K562 (cell line): ENCODE data around the gene CCDC85C. TPM values are rescaled to one million over a fixed set of nuclear protein-coding genes. Genes with fewer than 3 reads are reported as not detected.

Experiments
- BCL6 ChIP-seq: fragments of 250-450 bp; sonication (Bioruptor Pico); IDR thresholded peaks from 2 replicates; pipeline ENCODE4 v1.4.0; 2020
- NFXL1 ChIP-seq: fragments of 450-650 bp; formaldehyde crosslinking; IDR thresholded peaks from 2 replicates; pipeline ENCODE4 v1.4.0; 2021; ENCODE audit warnings: mild to moderate bottlenecking
- NR4A1 ChIP-seq, 2 experiments: fragments of 250-450 bp in 1 of 2; fragments of 450-650 bp in 1 of 2; sonication (Bioruptor Pico) in 1 of 2; IDR thresholded peaks; 2 replicates each; pipeline versions ENCODE4 v1.4.0 to v1.6.1; 2016 to 2020; ENCODE audit warnings: mild to moderate bottlenecking in 2 of 2, missing compliant biosample characterization in 1 of 2, missing genetic modification characterization in 1 of 2, moderate library complexity in 1 of 2
- OTX1 ChIP-seq: fragments of 450-650 bp; formaldehyde crosslinking; IDR thresholded peaks from 2 replicates; pipeline ENCODE4 v1.4.0; 2022; ENCODE audit warnings: mild to moderate bottlenecking
- POLR3G ChIP-seq: IDR thresholded peaks from 2 replicates; pipeline ENCODE4 v1.6.1; 2011; ENCODE audit not compliant: insufficient read length, insufficient replicate concordance; ENCODE audit errors: extremely low read depth
- SLC30A9 ChIP-seq: fragments of 250-450 bp; sonication (Bioruptor Pico); IDR thresholded peaks from 2 replicates; pipeline ENCODE4 v1.8.0; 2022; ENCODE audit warnings: mild to moderate bottlenecking, moderate library complexity
- SMARCA5 ChIP-seq: fragments of 450-650 bp; IDR thresholded peaks from 2 replicates; pipeline ENCODE4 v1.6.1; 2016
- STAT6 ChIP-seq: sonication (generic); formaldehyde crosslinking; IDR thresholded peaks from 2 replicates; pipeline ENCODE4 v1.8.1; 2023; ENCODE audit warnings: mild to moderate bottlenecking, missing genetic modification reagents
- ZNF431 ChIP-seq: sonication (generic); formaldehyde crosslinking; IDR thresholded peaks from 2 replicates; pipeline ENCODE4 v1.8.0; 2022; ENCODE audit warnings: mild to moderate bottlenecking, missing genetic modification reagents
- ZNF609 ChIP-seq: sonication (generic); formaldehyde crosslinking; IDR thresholded peaks from 2 replicates; pipeline ENCODE4 v1.8.1; 2023; ENCODE audit warnings: missing genetic modification reagents, mild to moderate bottlenecking, borderline replicate concordance
- ZNF77 ChIP-seq: fragments of 250-450 bp; sonication (Bioruptor Pico); IDR thresholded peaks from 2 replicates; pipeline ENCODE4 v1.5.0; 2020
- polyA plus RNA-seq, 8 experiments: library from polyadenylated mRNA; depleted of rRNA in 4 of 8; stranded (reverse) in 5 of 8; unstranded in 3 of 8; fragments of >200 nt; fragmentation: Nextera tagmentation in 2 of 8; fragmentation: Illumina TruSeq in 1 of 8; extraction: Ambion mirVana in 2 of 8; extraction: Trizol in 1 of 8; gene quantifications; 2 replicates each; pipeline versions ENCODE4 v1.2.1 to v1.2.3, GENCODE V29; 2011 to 2014; ENCODE audit warnings: inconsistent platforms in 1 of 8, missing spikeins in 1 of 8
- total RNA-seq, 7 experiments: library from RNA; depleted of rRNA in 6 of 7; stranded (reverse); fragments of >200 nt in 6 of 7; fragmentation: Illumina TruSeq in 2 of 7; extraction: Trizol in 2 of 7; gene quantifications; 2 replicates each; pipeline versions ENCODE4 v1.2.1 to v1.2.3, GENCODE V29; 2011 to 2021; ENCODE audit warnings: low replicate concordance in 1 of 7

The CCDC85C gene
- total and polyA plus RNA-seq, 9 of the 15 experiments (the other 6 are each of a cell fraction or from before 2014, with no cell fraction given): 0.18 to 22.0 (median 6.3) TPM

- TF ChIP-seq ZNF609 (CRISPR knock-in tag) (no peak), POLR3G (no peak), OTX1 (CRISPR knock-in tag) (no peak), BCL6 (CRISPR knock-in tag) (no peak), SMARCA5 (no peak), STAT6 (CRISPR knock-in tag) (no peak), NR4A1 (CRISPR knock-in tag; IDR thresholded peaks at IDR 0.05) (no peak), NR4A1 (tag; IDR thresholded peaks at IDR 0.05) (no peak), NFXL1 (CRISPR knock-in tag) (no peak), ZNF77 (no peak), ZNF431 (CRISPR knock-in tag) (no peak), SLC30A9 (CRISPR knock-in tag) (no peak)
- TF ChIP-seq, all 486 proteins: peak for 0
These were observed 82.0 kb downstream of the CCDC85C start (continued) for GRCh38 chr14:99522025-99522401.
